ENCODE measurements around the gene KCNQ1.

GRCh38 chr11:2765491-2765890, 320.7 kb downstream of the KCNQ1 start:
- TF ChIP-seq CTCF (IDR thresholded peaks at IDR 0.05) (no peak), POLR2AphosphoS5 (IDR thresholded peaks at IDR 0.05) (no peak)
